GOT3 (cell line): ENCODE data around the gene KLHDC9.
"Not testable (repeated sequence)": the region's sequence is repeated elsewhere in the genome, so short reads cannot be mapped to it uniquely, and the experiment has no call there.

Experiments
- DNase-seq: peaks from one replicate; lab custom pipeline; 2025; ENCODE audit warnings: mixed read lengths; lab: John Stamatoyannopoulos, UW

KLHDC9 gene, protein sequence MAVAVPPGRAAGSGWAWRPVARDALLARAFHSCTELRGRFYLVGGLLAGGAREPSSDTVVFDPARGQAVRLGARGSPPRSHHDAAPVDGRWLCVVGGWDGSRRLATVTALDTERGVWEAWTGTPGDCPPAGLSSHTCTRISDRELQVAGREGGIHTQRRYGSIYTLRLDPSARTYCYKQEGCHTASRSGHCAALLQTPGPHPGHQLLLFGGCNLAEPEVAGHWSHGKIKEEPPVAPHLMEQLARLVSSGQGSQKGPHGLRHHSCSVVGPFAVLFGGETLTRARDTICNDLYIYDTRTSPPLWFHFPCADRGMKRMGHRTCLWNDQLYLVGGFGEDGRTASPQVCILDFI

DNA sequence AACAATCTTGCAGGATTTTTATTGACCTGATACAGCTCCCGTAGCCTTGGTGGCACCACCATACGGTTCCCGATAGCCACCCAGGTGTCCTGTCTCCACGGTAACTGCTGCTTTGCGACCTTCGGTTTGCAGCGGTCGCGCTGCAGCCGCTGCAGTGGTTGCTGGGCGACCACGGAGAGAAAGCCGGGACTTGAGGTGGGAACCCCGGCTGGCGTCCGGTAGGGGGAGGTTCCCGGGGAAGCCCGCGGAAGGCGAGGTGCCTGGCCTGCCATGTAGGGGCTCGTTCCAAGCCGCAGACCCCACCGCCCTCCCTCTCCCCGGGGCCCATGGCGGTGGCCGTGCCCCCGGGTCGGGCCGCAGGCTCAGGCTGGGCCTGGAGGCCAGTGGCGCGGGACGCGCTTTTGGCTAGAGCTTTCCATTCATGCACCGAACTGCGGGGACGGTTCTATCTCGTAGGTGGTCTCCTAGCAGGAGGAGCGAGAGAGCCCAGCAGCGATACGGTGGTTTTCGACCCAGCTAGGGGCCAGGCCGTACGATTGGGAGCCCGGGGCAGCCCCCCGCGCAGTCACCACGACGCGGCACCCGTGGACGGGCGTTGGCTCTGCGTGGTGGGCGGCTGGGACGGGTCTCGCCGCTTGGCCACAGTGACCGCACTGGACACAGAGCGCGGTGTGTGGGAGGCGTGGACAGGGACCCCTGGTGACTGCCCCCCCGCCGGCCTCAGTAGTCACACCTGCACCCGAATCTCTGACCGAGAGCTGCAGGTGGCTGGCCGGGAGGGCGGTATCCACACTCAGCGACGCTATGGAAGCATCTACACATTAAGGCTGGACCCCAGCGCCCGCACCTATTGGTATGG is at the start of gene KLHDC9:
KLHDC9 (plus strand) TSS at position 152 of the 859 bp plus-strand sequence; CDS start at position 327, 175 bp downstream.
- peak; percentile 27 for DNase-seq

DNA sequence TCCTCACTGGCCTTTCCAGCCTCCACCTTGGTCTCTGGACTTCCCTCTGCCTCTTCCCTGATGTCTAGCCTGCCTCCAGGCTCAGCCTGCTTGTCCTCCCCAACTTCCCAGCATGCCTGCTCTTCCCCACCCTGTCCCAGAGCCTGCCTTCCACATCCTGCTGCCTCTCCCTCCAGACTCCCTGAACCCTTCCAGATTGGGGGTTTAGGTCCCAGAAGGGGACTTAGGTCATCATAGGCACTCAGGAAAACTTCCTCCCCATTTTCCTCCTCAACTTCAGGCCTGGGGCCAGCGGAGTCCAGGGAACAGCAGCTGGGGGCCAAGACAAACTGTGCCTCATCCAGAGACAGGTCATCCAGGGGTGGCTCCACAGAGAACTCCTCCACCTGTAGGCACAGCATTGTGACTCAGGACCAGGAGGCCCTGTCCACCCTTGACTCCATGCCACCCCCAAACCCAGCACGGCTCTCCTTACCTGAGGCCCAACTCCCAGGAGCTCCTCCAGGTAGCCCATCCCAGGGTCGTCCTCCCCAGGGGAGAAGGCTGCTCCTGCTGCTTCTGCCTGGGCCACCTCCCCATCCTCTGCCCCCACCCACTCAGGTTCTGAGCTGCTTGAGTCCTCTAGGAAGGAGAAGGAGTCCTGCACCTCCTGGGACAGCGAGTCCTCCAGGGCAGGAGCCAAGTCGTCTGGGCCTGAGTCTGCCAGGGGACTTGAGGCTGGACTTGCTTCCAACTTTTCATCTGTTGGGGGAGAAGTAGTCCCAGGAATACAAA is 49.0 kb upstream of the KLHDC9 start:
- no peak for DNase-seq

DNA sequence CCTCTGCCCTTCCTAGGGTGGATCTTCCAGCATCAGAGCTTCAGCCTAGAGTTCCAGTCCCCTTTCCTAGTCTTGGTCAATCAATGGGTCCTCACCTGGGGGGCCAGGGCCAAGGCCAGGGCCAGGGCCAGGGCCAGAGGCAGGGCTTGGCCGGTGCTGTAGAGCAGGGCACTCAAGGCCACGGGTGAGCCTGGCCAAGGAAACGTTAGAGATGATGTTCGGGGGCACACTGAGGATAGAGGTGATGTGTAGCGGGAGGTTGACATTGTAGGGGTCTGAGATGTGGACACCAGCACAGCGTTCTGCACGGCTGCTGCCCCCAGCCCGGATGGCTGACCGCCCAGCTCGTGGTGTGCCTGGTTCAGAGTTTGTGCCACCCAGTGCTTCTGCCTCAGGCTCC is 46.9 kb upstream of the KLHDC9 start:
- no peak for DNase-seq

DNA sequence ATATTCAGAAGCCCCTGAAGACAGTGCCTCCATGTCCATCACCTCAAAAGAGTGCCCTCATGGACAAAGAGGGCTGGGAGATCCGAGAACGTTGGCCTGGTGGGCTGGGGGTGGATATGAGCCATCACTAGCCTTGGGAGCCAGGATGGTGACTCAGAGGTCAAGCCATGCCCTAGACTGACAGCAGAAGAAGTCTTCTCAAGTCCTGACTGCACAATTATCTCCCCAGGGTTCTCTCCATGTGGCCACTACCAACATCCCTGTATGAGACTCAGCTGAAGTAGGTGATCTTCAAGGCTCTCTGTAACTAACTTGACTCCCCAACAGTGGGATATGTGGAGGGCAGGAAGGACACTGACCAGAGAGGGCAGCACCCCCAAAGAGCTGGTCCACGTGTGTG is 45.3 kb upstream of the KLHDC9 start:
- DNase-seq, result no peak

DNA sequence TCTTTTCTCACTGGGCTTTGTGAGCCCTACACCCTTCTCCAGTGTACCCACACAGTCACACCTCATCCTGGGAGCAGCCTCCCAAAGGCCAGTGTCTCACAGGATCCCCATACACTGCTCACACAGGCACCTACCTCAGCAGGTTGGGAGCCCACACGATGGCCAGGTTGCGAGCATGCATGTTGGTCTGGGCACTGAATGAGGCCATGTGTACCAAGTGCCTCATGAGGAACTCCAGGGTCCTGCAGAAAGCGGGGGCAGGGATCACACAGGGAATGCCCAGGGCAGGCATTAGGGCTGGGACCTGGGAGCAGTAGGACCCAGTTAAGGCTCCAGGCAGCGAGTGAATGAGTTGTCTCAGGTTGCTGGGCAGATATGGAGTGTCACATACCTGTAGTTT is 43.9 kb upstream of the KLHDC9 start:
- no peak for DNase-seq

DNA sequence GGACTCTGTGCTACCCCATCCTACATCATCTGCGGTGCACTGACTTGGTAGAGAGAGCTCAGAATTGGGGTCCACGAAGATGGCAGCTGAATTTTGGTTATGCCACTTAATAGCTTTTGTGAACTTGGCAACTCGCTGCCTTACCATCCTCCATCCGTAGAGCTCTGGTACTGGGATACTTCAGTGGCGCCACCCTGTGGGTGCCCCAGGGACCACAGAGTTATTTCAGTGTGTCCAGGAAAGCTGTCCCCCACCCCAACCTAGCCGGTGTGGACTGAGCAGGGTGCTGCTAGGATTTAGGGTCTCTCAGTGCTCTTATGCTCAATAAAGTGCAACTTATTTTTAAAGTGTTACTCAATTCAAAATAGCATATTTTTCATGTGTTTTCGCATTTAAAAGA is 43.4 kb upstream of the KLHDC9 start:
- no peak for DNase-seq

DNA sequence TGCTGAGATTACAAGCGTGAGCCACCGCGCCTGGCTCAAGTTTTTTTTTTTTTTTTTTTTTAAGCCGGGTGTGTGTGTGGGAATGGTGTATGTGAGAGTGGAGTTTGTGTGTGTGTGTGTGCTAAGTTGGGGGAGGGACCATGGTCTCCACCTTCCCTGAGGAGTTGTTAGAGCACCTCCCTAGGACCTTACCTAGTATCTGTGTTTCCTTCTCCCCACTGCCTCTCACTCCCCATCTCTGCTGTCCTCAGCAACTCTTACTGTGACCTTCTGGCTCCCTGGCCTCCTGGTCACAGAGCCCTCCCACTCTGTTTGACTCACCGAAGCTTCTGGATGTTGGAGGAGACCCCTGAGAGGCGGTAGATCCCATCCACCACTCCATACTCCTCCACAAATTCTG is 38.9 kb upstream of the KLHDC9 start:
- no peak for DNase-seq

DNA sequence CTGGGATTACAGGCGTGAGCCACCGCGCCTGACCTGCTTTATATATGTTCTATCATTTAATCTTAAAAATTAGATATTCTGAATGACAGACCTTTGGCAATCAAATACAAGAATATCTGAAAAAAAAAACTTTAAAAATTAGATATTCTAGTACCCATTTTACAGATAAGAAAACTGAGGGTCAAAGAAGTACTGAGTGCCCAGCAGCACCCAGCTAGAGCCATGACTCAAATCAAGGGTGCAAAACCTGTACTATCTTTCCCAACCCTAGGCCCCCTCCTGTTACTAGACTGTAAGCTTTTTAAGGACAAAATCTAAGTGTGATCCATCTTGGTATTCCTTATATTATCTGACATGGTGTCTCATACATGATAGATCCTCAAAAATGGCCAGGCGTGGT is 36.7 kb upstream of the KLHDC9 start:
- DNase-seq, result no peak

DNA sequence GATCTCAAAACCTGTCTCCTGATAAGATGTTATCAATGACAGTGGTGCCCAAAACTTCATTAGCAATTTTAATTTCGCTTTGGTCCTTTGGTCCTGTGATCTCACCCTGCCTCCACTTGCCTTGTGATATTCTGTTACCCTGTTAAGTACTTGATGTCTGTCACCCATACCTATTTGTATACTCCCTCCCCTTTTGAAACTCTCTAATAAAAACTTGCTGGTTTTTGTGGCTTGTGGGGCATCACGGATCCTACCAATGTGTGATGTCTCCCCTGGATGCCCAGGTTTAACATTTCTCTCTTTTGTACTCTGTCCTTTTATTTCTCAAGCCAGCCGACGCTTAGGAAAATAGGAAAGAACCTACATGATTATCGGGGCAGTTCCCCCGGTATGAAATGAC is 34.2 kb upstream of the KLHDC9 start:
- DNase-seq, result not testable (repeated sequence)

DNA sequence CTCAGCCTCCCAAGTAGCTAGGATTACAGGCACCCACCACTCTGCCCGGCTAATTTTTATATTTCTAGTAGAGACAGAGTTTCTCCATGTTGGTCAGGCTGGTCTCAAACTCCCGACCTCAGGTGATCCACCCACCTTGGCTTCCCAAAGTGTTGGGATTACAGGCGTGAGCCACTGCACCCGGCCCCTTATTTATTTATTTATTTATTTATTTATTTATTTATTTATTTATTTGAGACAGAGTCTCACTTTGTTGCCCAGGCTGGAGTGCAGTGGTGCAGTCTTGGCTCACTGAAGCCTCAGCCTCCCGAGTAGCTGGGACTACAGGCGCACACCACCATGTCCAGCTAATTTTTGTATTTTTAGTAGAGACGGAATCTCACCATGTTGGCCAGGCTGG is 32.5 kb upstream of the KLHDC9 start:
- not testable (repeated sequence) for DNase-seq

DNA sequence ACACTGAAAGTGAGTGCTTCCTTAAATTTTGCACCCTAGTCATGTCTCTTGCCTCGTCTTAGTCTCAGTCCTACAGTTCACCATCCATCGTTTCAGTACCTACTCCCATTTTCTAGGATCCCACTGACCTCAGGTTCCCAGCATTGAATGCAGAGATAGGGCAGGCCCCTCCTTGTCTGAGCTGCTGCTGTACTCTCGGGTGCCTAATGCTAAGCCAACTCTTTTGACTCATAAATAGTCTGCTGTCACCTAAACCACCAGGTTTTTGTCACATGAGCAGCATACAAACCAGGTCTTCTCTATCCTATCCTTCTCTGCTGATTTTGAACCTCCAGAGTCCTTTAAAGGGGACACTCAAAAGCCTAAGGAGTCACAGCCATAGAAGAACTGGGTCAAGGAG is 31.5 kb upstream of the KLHDC9 start:
- DNase-seq, result no peak

DNA sequence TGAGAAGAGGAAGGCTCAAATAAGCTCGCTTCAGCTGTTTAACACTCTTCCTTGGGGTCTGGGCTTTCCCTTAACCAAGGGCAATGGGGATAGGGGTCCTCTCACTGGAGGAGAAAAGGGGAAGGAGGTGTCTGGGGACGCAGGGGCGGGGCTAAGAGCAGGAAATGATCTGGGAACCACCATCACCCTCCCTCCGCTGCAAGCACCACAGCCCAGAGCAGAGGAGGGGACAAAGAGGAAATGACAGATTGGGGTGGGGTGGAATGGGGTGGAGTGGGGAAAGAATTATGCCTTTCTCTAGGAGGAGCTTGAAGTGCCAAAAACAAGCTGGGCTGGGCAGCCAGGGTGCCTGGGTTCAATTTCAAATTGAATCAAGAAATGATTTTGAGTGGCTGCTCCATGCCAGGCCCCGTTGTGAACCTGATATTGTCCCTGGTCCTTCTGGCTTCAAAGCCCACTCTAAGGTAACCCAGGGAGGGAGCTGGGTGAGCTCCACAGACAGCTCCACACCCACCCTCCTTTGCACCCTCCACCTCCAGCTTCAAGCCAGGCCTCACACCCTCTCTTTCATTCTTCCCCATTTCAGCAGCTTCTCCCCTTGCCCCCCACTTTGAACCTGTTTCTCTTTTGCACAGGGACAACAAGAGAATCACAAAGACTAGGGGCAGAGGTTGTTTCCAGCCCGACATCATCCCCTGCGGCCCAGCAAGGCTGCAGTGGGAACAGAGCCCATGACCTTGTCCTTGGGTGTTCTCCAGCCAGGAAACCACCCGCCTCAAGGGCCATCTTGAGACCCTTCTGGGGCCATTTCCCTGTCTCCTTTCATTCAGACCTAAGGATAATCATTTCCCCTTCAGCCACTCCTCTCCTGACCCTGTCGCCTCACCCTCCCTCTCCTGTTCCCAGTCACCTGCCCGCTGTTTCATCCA is 29.6 kb upstream of the KLHDC9 start:
- DNase-seq, result no peak

DNA sequence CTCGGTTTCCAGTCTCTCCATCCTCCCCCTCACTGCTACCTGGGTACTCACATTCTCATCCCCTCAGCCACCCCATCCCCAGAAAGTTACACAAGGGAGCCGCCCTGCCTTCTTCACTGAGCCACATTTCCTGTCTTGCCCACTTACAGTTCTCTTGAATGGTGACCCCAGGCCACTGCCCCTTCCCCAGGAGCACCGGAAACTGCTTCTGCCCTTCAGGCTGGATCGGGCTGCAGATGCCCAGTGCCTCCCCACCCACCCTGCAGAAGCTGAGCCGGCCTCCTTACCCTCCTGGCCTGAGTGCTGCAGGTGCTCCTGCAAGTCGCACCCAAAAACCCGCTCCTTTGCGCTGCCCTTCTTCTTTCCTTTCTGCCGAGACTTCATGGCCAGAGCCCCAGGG is 28.9 kb upstream of the KLHDC9 start:
- DNase-seq, result no peak

DNA sequence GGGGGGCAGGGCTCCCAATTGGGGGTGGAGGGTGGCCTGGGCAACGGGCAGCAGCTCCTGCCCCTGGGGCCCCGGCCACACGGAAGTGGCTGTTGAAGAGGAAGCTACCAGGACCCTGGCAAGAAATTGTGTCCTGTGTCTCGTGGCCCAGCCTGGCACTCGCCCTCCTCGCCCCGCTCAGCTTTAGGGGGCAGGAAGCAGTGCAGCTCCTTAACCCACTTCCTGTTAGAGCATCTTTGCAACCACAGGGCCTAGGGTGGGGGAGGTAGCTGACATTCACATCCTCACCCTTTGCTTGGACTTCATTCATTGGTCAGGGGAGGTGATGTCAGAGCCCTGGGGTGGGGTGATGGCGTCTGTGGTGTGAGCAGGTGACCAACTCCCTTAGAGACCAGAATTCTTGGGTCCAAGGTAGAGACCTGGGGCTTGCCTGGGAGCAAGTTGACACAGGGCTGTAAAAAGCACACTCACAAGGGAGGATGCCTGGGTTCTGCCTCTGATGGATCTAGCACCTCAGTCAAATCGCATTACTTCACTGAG is 28.4 kb upstream of the KLHDC9 start, which contains the start of gene ARHGAP30:
ARHGAP30 (minus strand) TSS at position 161 of the 540 bp plus-strand sequence. CDS start 267 bp downstream, outside the sequence.
- DNase-seq, result no peak

DNA sequence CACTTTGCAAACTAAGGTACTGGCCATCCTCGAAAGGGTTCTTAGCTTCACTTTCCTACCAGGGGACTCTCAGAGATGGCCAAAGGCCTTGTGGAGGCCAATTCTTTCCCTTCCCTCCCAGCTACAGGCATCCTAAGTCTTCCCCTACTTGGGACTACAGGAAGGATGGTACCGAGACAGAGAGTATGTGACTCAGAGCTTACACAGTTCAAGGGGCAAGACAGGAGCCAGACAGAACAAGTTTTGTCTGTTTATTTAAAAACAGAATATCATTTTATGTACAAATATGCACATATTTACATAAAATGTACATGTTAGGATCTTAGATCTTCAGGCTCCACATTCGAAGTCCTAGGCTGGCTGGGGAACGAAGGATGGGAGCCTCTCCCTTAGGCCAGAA is 27.4 kb upstream of the KLHDC9 start:
- no peak for DNase-seq

DNA sequence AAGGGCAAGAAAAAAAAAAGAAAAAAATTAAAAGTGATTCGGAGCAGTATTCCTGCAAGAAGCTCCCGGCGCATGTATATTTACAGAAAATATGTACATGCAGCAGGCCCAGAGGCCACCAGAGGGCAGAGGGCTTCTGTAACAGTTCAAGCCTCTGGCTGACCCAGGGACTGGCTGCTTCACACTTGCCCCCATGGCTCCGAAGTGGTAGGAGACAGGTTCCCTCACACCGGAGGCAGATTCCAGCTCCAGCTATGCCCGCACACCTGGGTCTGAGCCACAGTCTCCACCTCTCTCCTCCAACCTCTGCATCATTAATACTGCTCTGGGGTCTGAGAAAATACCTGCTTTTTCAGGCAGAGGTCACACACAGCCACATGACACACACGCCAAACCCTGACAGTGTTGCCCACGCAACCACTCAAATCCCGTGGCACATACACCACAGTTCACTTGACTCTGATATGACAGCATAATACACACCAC is 26.2 kb upstream of the KLHDC9 start:
- DNase-seq, result no peak

DNA sequence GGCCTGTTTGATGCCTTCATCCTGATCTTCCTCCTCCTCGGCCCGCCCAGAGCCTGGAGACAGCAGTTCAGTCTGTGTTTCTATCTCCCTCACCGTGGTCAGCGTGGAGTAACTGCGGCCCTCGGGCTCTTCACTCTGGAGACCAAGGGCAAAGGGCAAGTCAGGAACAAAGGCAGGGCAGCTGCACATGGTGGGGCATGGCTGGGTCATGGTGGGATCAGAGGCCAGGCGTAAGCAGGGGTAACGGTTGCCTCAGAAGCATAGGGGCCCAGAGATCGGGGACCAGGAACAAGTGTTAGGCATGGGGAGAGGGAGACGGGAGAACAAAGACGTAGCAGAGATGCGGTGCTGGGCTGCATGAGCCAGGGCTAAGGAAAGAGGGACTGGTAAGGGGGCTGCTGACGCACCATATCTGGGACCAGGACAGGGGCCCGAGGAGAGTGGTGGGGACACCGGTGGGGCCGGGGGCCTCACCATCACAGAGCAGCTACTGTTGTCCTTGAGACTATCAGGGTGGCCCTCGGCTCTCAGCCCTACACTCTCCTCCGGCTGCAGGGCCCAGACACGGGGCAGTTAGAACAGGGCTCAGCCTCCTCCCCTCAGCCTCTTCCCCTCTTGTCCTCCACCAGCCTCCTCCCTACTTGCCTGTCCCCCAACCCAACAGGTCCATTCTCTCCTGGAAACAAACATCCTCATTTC is 25.3 kb upstream of the KLHDC9 start:
- DNase-seq, result no peak

DNA sequence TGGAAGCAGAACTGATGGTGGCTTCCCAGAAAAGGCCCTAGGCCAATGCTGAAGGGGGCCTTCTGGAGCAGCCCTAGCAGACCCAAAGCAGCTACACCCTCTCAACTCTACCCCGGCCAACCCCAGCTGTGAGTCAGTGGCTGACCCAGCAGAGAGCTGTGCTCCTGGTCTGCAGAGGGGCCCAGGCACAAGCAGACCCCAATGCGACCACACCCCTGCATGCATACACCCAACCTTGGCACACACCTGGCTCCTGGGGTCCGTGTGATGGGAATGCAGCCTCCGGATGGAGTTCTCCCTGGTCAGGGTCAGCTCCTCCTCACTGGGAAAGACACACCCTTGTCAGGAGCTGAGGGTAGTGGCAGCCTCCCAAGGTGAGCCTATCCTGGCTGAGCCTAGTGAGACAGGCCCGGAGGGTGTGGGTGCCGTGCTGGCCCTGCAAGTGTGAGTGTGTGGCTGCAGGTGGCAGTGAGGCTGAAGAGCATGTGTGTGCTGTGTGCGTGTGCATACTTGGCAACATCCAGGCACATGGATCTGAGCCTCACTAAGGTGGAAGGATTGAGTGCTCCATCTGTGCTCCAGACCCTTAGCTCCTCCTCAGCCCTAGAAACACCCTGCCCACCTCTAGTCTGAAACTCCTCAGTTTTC is 24.6 kb upstream of the KLHDC9 start:
- DNase-seq, result no peak

DNA sequence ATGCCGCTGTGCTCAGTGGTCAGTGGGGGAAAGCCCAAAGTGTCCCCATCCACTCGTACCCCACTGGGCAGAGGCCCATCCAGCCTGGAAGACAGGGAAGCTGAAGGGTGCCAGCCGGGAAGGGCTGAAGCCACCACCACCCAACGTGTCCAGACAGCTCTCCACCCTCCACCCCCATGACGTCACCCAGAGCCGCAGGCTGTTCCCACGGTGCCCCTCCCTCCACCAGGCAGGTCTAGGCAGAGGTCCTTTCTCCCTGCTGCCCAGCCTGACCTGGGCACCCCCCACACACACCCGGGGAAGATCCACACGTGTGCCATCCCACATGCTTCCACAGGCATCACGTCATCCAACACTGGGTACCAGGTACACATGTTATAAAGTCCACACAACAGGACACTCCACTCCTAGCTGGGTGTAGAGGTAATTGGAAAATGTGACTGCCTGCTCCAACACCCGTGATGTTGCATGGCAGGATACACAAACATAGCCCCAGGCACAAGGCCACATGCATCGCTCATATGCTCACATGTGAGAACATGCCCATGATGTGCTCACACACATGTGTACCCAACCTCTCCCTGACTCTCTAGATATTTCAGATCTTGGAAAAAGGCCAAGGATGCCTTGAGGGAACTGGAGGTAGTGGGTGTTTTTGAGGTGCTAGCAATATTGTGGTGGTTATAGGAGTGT is 23.3 kb upstream of the KLHDC9 start:
- DNase-seq, result no peak
